Measurements from ENCODE around the gene KNTC1.
"Not testable (repeated sequence)": the region's sequence is repeated elsewhere in the genome, so short reads cannot be mapped to it uniquely, and the experiment has no call there.

DNA sequence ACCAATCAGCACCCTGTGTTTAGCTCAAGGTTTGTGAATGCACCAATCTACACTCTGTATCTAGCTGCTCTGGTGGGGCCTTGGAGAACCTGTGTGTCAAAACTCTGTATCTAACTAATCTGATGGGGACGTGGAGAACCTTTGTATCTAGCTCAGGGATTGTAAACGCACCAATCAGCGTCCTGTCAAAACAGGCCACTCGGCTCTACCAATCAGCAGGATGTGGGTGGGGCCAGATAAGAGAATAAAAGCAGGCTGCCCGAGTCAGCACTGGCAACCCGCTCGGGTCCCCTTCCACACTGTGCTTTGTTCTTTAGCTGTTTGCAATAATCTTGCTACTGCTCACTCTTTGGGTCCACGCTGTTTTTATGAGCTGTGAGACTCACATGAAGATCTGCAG lies 65.5 kb downstream of the KNTC1 start:
- not testable (repeated sequence) for TF ChIP-seq HDAC2 (IDR thresholded peaks at IDR 0.05); JUN (IDR thresholded peaks at IDR 0.05); POLR2A (IDR thresholded peaks at IDR 0.05; ENCODE audit: low read length); ZNF302 (CRISPR knock-in tag; IDR thresholded peaks at IDR 0.05); CEBPB (IDR thresholded peaks at IDR 0.05); MAFK (IDR thresholded peaks at IDR 0.05; ENCODE audit: partially characterized antibody); NR3C1 (IDR thresholded peaks at IDR 0.05)
- TF ChIP-seq, protein P1, sequence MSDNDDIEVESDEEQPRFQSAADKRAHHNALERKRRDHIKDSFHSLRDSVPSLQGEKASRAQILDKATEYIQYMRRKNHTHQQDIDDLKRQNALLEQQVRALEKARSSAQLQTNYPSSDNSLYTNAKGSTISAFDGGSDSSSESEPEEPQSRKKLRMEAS (IDR thresholded peaks at IDR 0.05): not testable (repeated sequence)
- TF ChIP-seq, protein P2, sequence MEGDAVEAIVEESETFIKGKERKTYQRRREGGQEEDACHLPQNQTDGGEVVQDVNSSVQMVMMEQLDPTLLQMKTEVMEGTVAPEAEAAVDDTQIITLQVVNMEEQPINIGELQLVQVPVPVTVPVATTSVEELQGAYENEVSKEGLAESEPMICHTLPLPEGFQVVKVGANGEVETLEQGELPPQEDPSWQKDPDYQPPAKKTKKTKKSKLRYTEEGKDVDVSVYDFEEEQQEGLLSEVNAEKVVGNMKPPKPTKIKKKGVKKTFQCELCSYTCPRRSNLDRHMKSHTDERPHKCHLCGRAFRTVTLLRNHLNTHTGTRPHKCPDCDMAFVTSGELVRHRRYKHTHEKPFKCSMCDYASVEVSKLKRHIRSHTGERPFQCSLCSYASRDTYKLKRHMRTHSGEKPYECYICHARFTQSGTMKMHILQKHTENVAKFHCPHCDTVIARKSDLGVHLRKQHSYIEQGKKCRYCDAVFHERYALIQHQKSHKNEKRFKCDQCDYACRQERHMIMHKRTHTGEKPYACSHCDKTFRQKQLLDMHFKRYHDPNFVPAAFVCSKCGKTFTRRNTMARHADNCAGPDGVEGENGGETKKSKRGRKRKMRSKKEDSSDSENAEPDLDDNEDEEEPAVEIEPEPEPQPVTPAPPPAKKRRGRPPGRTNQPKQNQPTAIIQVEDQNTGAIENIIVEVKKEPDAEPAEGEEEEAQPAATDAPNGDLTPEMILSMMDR (IDR thresholded peaks at IDR 0.05): not testable (repeated sequence)

Measured in A549 (cell line).